H1 (cell line): ENCODE measurements around the gene ATXN2. TPM values are rescaled to one million over a fixed set of nuclear protein-coding genes. Genes with fewer than 3 reads are reported as not detected.

Source experiments
- CTCF ChIA-PET: fragments of 300-600 bp; sonication (Branson Sonifier 250); formaldehyde crosslinking; loops from one replicate; lab custom pipeline; 2021; ENCODE audit not compliant: partially characterized antibody; lab: Charles Lee
- POLR2A ChIA-PET: fragments of 300-600 bp; sonication (Branson Sonifier 250); formaldehyde crosslinking; loops from one replicate; lab custom pipeline; 2021; ENCODE audit warnings: inconsistent platforms; ENCODE audit not compliant: partially characterized antibody; lab: Charles Lee
- DNase-seq, 2 experiments: peaks; one replicate each; pipeline versions ENCODE4 v3.0.0 to v3.0.0-alpha.2; 2010 to 2022; ENCODE audit warnings: low spot score in 2 of 2, low read depth in 1 of 2, mixed read lengths in 1 of 2
- FAIRE-seq: peaks from 2 replicates; lab custom pipeline; 2011; peaks lifted over from hg19 to GRCh38; lab: Jason Lieb, UNC
- H2AFZ ChIP-seq: 2 replicates; pipeline ENCODE4 v1.8.1; 2012; ENCODE audit warnings: low read length, inconsistent platforms
- H2AK5ac ChIP-seq: 2 replicates; pipeline ENCODE4 v1.6.1; 2013; ENCODE audit warnings: low read depth, low read length
- H2BK120ac ChIP-seq: replicated peaks from 2 replicates; pipeline ENCODE3; 2013; ENCODE audit warnings: low read depth, low read length, inconsistent platforms
- H2BK12ac ChIP-seq: 2 replicates; pipeline ENCODE4 v1.6.1; 2013; ENCODE audit warnings: low read depth, low read length
- H2BK15ac ChIP-seq: 2 replicates; pipeline ENCODE4 v1.6.1; 2013; ENCODE audit warnings: low read length
- H2BK20ac ChIP-seq: 2 replicates; pipeline ENCODE4 v1.6.1; 2013; ENCODE audit warnings: low read length
- H2BK5ac ChIP-seq: 2 replicates; pipeline ENCODE4 v1.6.1; 2013; ENCODE audit warnings: low read depth, low read length
- H3K14ac ChIP-seq: 2 replicates; pipeline ENCODE4 v1.6.1; 2013; ENCODE audit warnings: inconsistent platforms; ENCODE audit not compliant: insufficient read length
- H3K18ac ChIP-seq: 2 replicates; pipeline ENCODE4 v1.6.1; 2013; ENCODE audit warnings: low read length; ENCODE audit errors: extremely low read depth
- H3K23ac ChIP-seq: 2 replicates; pipeline ENCODE4 v1.6.1; 2013; ENCODE audit warnings: inconsistent platforms; ENCODE audit not compliant: insufficient read length
- H3K23me2 ChIP-seq: 2 replicates; pipeline ENCODE4 v1.6.1; 2013; ENCODE audit warnings: low read depth, low read length
- H3K27ac ChIP-seq: 2 replicates; pipeline ENCODE4 v1.6.1; 2011; ENCODE audit warnings: low read depth, low read length, inconsistent platforms
- H3K27me3 ChIP-seq, 4 experiments: replicated peaks in 1 of 4; 1 replicate in 1 of 4; 2 replicates in 3 of 4; pipeline versions ENCODE4 v1.6.1 to v1.8.1; 2011 to 2013; ENCODE audit warnings: low read length in 3 of 4, mild to moderate bottlenecking in 3 of 4, inconsistent platforms in 2 of 4, mixed read lengths in 2 of 4, moderate library complexity in 1 of 4; ENCODE audit not compliant: control insufficient read depth in 3 of 4, insufficient read depth in 3 of 4; ENCODE audit errors: extremely low read depth in 1 of 4
- H3K36me3 ChIP-seq, 4 experiments: 2 replicates each; pipeline versions ENCODE4 v1.6.1 to v1.8.1; 2011 to 2013; ENCODE audit warnings: mild to moderate bottlenecking in 4 of 4, low read length in 3 of 4, moderate library complexity in 2 of 4, control low read depth in 1 of 4, inconsistent platforms in 1 of 4; ENCODE audit not compliant: insufficient read depth in 4 of 4, control insufficient read depth in 2 of 4
- H3K4ac ChIP-seq: replicated peaks from 2 replicates; pipeline ENCODE3; 2013; ENCODE audit warnings: low read length, low read depth, mixed read lengths, inconsistent platforms; ENCODE audit not compliant: insufficient read length
- H3K4me1 ChIP-seq, 4 experiments: replicated peaks in 1 of 4; 1 replicate in 1 of 4; 2 replicates in 3 of 4; pipeline versions ENCODE4 v1.6.1 to v1.8.1; 2011 to 2013; ENCODE audit warnings: low read length in 3 of 4, inconsistent platforms in 2 of 4, mixed read lengths in 1 of 4; ENCODE audit not compliant: insufficient read depth in 4 of 4, control insufficient read depth in 3 of 4
- H3K4me2 ChIP-seq, 2 experiments: 2 replicates each; pipeline versions ENCODE4 v1.6.1 to v1.8.1; 2011 to 2013; ENCODE audit warnings: low read depth in 2 of 2, low read length in 2 of 2, control low read depth in 1 of 2, inconsistent platforms in 1 of 2, mild to moderate bottlenecking in 1 of 2; ENCODE audit not compliant: insufficient read depth in 1 of 2
- H3K4me3 ChIP-seq, 4 experiments: fragments of 200-600, 300-600 bp in 1 of 4; sonication (generic), shearing (Covaris generic), sonication (Bioruptor Twin) in 1 of 4; 2 replicates each; pipeline versions ENCODE4 v1.5.1 to v1.8.1; 2011 to 2016; ENCODE audit warnings: low read length in 4 of 4, low read depth in 3 of 4, control low read depth in 2 of 4, inconsistent platforms in 2 of 4, mild to moderate bottlenecking in 2 of 4, mixed read lengths in 1 of 4, moderate library complexity in 1 of 4; ENCODE audit not compliant: insufficient read depth in 2 of 4; ENCODE audit errors: extremely low read depth in 1 of 4
- H3K56ac ChIP-seq: replicated peaks from 2 replicates; pipeline ENCODE3; 2013; ENCODE audit warnings: low read depth, mild to moderate bottlenecking, mixed read lengths, low read length, inconsistent platforms; ENCODE audit not compliant: insufficient read length
- H3K79me1 ChIP-seq: 2 replicates; pipeline ENCODE4 v1.6.1; 2013; ENCODE audit warnings: low read depth, low read length, control low read depth
- H3K79me2 ChIP-seq, 2 experiments: 2 replicates each; pipeline versions ENCODE4 v1.6.1 to v1.8.1; 2012 to 2013; ENCODE audit warnings: low read length in 2 of 2, mild to moderate bottlenecking in 2 of 2, inconsistent platforms in 1 of 2; ENCODE audit not compliant: insufficient read depth in 2 of 2, control insufficient read depth in 1 of 2
- H3K9ac ChIP-seq, 4 experiments: replicated peaks in 1 of 4; 1 replicate in 1 of 4; 2 replicates in 3 of 4; pipeline versions ENCODE4 v1.6.1 to v1.8.1; 2011 to 2013; ENCODE audit warnings: low read depth in 3 of 4, low read length in 3 of 4, control low read depth in 2 of 4, mild to moderate bottlenecking in 2 of 4, moderate library complexity in 2 of 4, inconsistent platforms in 1 of 4; ENCODE audit errors: extremely low read depth in 1 of 4
- H3K9me3 ChIP-seq, 2 experiments: 2 replicates each; pipeline versions ENCODE4 v1.6.1 to v1.8.1; 2012 to 2013; ENCODE audit warnings: mild to moderate bottlenecking in 2 of 2, moderate library complexity in 2 of 2, control low read depth in 1 of 2, inconsistent platforms in 1 of 2, low read depth in 1 of 2, low read length in 1 of 2, mixed read lengths in 1 of 2; ENCODE audit not compliant: insufficient read depth in 2 of 2
- H4K20me1 ChIP-seq, 2 experiments: replicated peaks in 1 of 2; 2 replicates each; pipeline versions ENCODE3 to v1.8.1; 2011 to 2013; ENCODE audit warnings: inconsistent platforms in 2 of 2, low read length in 2 of 2, mild to moderate bottlenecking in 1 of 2; ENCODE audit not compliant: insufficient read depth in 2 of 2, control insufficient read depth in 1 of 2
- H4K5ac ChIP-seq: 2 replicates; pipeline ENCODE4 v1.6.1; 2013; ENCODE audit warnings: low read length, low read depth, mixed read lengths, inconsistent platforms; ENCODE audit not compliant: insufficient read length
- H4K8ac ChIP-seq: 2 replicates; pipeline ENCODE4 v1.8.0; 2013; ENCODE audit warnings: mild to moderate bottlenecking, moderate library complexity, low read length, inconsistent platforms; ENCODE audit not compliant: insufficient read depth; ENCODE audit errors: extremely low read depth
- H4K91ac ChIP-seq: replicated peaks from 2 replicates; pipeline ENCODE3; 2013; ENCODE audit warnings: low read length, mixed read lengths, inconsistent platforms; ENCODE audit not compliant: insufficient read length
- ASH2L ChIP-seq: fragments of 200-600, 300-600 bp; sonication (generic); IDR thresholded peaks from one replicate; pipeline ENCODE4 v1.7.1; 2017; ENCODE audit warnings: low read length
- CHD1 ChIP-seq: IDR thresholded peaks from 2 replicates; pipeline ENCODE4 v1.6.1; 2012; ENCODE audit warnings: low read depth, low read length, improper control_type of control experiment
- EP300 ChIP-seq, 2 experiments: IDR thresholded peaks; 1 replicate in 1 of 2; 2 replicates in 1 of 2; pipeline ENCODE4 v1.6.1; 2011 to 2012; ENCODE audit warnings: low read depth in 2 of 2, low read length in 2 of 2, mild to moderate bottlenecking in 2 of 2, borderline replicate concordance in 1 of 2, inconsistent platforms in 1 of 2, moderate library complexity in 1 of 2
- HDAC2 ChIP-seq, 2 experiments: fragments of 300-600 bp in 1 of 2; sonication (generic) in 1 of 2; IDR thresholded peaks; 2 replicates each; pipeline ENCODE4 v1.6.1; 2011 to 2012; ENCODE audit warnings: low read depth in 2 of 2, low read length in 2 of 2, mild to moderate bottlenecking in 2 of 2, moderate library complexity in 2 of 2, borderline replicate concordance in 1 of 2, inconsistent platforms in 1 of 2
- MAX ChIP-seq: IDR thresholded peaks from 2 replicates; pipeline ENCODE4 v1.6.1; 2012; ENCODE audit warnings: inconsistent platforms
- POLR2AphosphoS5 ChIP-seq: IDR thresholded peaks from 2 replicates; pipeline ENCODE4 v1.6.1; 2011; ENCODE audit warnings: low read depth, low read length
- SAP30 ChIP-seq: fragments of 300-600 bp; sonication (generic); IDR thresholded peaks from 2 replicates; pipeline ENCODE4 v1.7.1; 2012; ENCODE audit warnings: low read length, moderate library complexity, mild to moderate bottlenecking, inconsistent platforms; ENCODE audit not compliant: insufficient read depth, insufficient replicate concordance
- SIX5 ChIP-seq: IDR thresholded peaks from 2 replicates; pipeline ENCODE4 v1.6.1; 2011; ENCODE audit warnings: mild to moderate bottlenecking, low read depth, low read length
- WGBS, 2 experiments: shearing (Covaris generic) in 1 of 2; methylation state at CpG; one replicate each; pipeline versions ENCODE4 v1.1.6 to v1.1.7; 2013 to 2015; ENCODE audit warnings: low lambda C conversion rate in 2 of 2, mixed read lengths in 2 of 2, inconsistent platforms in 1 of 2, low coverage in 1 of 2, missing lambda C conversion rate in 1 of 2; ENCODE audit not compliant: insufficient replicate concordance in 2 of 2, insufficient coverage in 1 of 2, insufficient read length in 1 of 2; ENCODE audit errors: extremely low coverage in 1 of 2, missing lambda C conversion rate in 1 of 2; 5-methylcytosine and 5-hydroxymethylcytosine counted together
- polyA plus RNA-seq, 7 experiments: library from polyadenylated mRNA; depleted of rRNA in 3 of 7; stranded (reverse) in 5 of 7; unstranded in 2 of 7; fragments of >200 nt in 5 of 7; fragments of 200-250 nt in 2 of 7; gene quantifications; 1 replicate in 5 of 7; 2 replicates in 1 of 7; 4 replicates in 1 of 7; pipeline versions ENCODE4 v1.2.1 to v1.2.3, GENCODE V29; 2011 to 2013; ENCODE audit warnings: missing spikeins in 2 of 7, mixed read lengths in 2 of 7
- total RNA-seq: library from RNA; stranded (reverse); fragmentation: NEBNext Ultra II Directional; extraction: Animal tissue kit (Norgen Biotek cat#: 25700); gene quantifications from 2 replicates; pipeline ENCODE4 v1.2.1, GENCODE V29; 2021

Gene ATXN2
- total and polyA plus RNA-seq, 2 of the 8 experiments (the other 6 are each of a cell fraction or from before 2014, with no cell fraction given): 46.6 to 80.7 TPM

DNA sequence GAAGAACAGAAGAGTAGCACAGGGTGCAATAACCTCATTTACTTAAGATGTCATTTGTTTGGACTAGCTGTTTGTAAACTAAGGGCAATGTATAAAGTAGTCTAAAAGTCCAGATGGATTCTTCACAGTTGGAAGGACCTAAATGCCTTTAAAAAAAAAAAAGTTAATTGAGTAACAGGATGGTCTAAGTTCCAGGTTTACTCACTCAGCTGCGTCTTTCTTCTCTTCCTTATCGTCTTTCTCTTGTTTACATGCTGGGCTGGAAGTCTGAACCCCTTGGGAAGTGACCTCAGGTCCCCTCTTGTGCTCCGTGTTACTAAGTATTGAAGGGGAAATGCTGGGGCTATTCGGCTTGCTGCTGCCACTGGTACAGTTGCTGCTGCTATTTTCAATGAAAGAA, 110.8 kb downstream of the ATXN2 start:
- H3K23ac ChIP-seq: no peak overlapping the region
- no peaks in the 10 kb centered on the region for H3K4me1 ChIP-seq
- H3K18ac ChIP-seq: no peak overlapping the region
- no peaks in the 10 kb centered on the region for H3K79me2 ChIP-seq
- no peak overlapping the region for H3K4me2 ChIP-seq
- no peak overlapping the region for H3K9ac ChIP-seq
- H4K20me1 ChIP-seq: no peaks in the 10 kb centered on the region
- H4K5ac ChIP-seq: no peak overlapping the region
- H3K4me3 ChIP-seq: no peak overlapping the region
- CTCF ChIA-PET: interaction anchor here (0.5 to 2.5 kb wide), 6 partner anchors 14 to 883 kb away, joined by 3 to 11 read pairs (median 4); no protein-coding TSS in a partner anchor
- peaks cover 14 to 55% (median 24%) of the 10 kb centered on the region in 4 experiments for H3K36me3 ChIP-seq
- POLR2A ChIA-PET: no interaction called here
- H3K27me3 ChIP-seq: no peaks in the 10 kb centered on the region
- H2AFZ ChIP-seq: no peak overlapping the region
- H3K9me3 ChIP-seq: no peaks in the 10 kb centered on the region
- H3K4ac ChIP-seq: no peak overlapping the region
- no peak overlapping the region for H2BK120ac ChIP-seq
- 88% methylated on average over 4 of the region's 4 CpGs; no CpG with 5 or more reads in 1 of the 2 experiments for WGBS, 2 experiments
- H4K91ac ChIP-seq: no peak overlapping the region
- no peak overlapping the region for H3K27ac ChIP-seq
- H3K23me2 ChIP-seq: no peaks in the 10 kb centered on the region
- no peak overlapping the region for H2BK5ac ChIP-seq
- H3K56ac ChIP-seq: no peak overlapping the region
- H2BK15ac ChIP-seq: no peak overlapping the region
- H2BK20ac ChIP-seq: no peak overlapping the region
- no peak overlapping the region for H4K8ac ChIP-seq
- H2BK12ac ChIP-seq: no peak overlapping the region
- no peak for FAIRE-seq
- H3K79me1 ChIP-seq: 0 out of 2 replicates have a peak, but pooled peaks cover 2% of the 10 kb centered on the region
- H3K14ac ChIP-seq: no peak overlapping the region
- no peak for DNase-seq
- H2AK5ac ChIP-seq: no peak overlapping the region
- no peak for TF ChIP-seq HDAC2 (IDR thresholded peaks at IDR 0.05; ENCODE audit: borderline replicate concordance in 1 of 2, low read depth in 2 of 2, low read length in 2 of 2)
- TF ChIP-seq SAP30: no peak
- TF ChIP-seq EP300 (IDR thresholded peaks at IDR 0.05; ENCODE audit: borderline replicate concordance in 1 of 2, low read depth in 2 of 2, low read length in 2 of 2): no peak
- no peak for TF ChIP-seq SIX5
- no peak for TF ChIP-seq MAX
- no peak for TF ChIP-seq CHD1
- TF ChIP-seq ASH2L: no peak
- TF ChIP-seq POLR2AphosphoS5: no peak
